ENCODE results near the gene LRP1. TPM values are rescaled to one million over a fixed set of nuclear protein-coding genes. Genes with fewer than 3 reads are reported as not detected.

The LRP1 gene
- total RNA-seq, 4 donors from 2014 or later, result 185 to 292 (median 216) TPM

GRCh38 chr12:57201631-57202030 lies 73.3 kb downstream of the LRP1 start:
- no peak for TF ChIP-seq EP300 (IDR thresholded peaks at IDR 0.05)
- no peak for TF ChIP-seq CTCF (IDR thresholded peaks at IDR 0.05)
- no peak for TF ChIP-seq POLR2A (IDR thresholded peaks at IDR 0.05)
- no peak for TF ChIP-seq POLR2AphosphoS5 (IDR thresholded peaks at IDR 0.05)
- WGBS, 2 donors (ENCODE audit: low coverage in 1 of 2), result 81 to 92% methylated on average over 5 of the region's 16 CpGs
- Histone ChIP-seq H3K9me3 (no peaks in the 10 kb centered on the region), H3K27me3 (no peaks in the 10 kb centered on the region), H3K27ac (no peak overlapping the region), H3K36me3 (peaks cover 0 to 100% of the 10 kb centered on the region in 2 donors), H3K4me3 (no peak overlapping the region), H3K4me1 (no peaks in the 10 kb centered on the region)
- no peak for ATAC-seq

GRCh38 chr12:57202321-57202720 lies 74.0 kb downstream of the LRP1 start:
- Histone ChIP-seq H3K4me1 (no peaks in the 10 kb centered on the region), H3K27me3 (no peaks in the 10 kb centered on the region), H3K27ac (no peak overlapping the region), H3K4me3 (no peak overlapping the region), H3K36me3 (peaks cover 0 to 98% of the 10 kb centered on the region in 2 donors), H3K9me3 (no peaks in the 10 kb centered on the region)
- ATAC-seq, result no peak
- TF ChIP-seq POLR2A (IDR thresholded peaks at IDR 0.05), result no peak
- 85 to 90% methylated on average over 4 to 13 of the region's 19 CpGs for WGBS, 2 donors (ENCODE audit: low coverage in 1 of 2)

- Histone ChIP-seq H3K27me3 (no peaks in the 10 kb centered on the region), H3K36me3 (peaks cover 0 to 98% of the 10 kb centered on the region in 2 donors), H3K4me1 (peaks cover 0 to 5% (median 0%) of the 10 kb centered on the region in 3 donors), H3K27ac (no peak overlapping the region), H3K9me3 (no peaks in the 10 kb centered on the region), H3K4me3 (no peak overlapping the region)
- no peak for ATAC-seq
- WGBS, 2 donors (ENCODE audit: low coverage in 1 of 2), result 88 to 90% methylated on average over 15 to 23 of the region's 28 CpGs
- TF ChIP-seq POLR2A (IDR thresholded peaks at IDR 0.05) (no peak), POLR2AphosphoS5 (IDR thresholded peaks at IDR 0.05) (no peak)
Measured at GRCh38 chr12:57203201-57203600, 74.9 kb downstream of the LRP1 start.

- TF ChIP-seq POLR2AphosphoS5 (IDR thresholded peaks at IDR 0.05) (no peak), POLR2A (IDR thresholded peaks at IDR 0.05) (no peak), EP300 (IDR thresholded peaks at IDR 0.05) (no peak), CTCF (IDR thresholded peaks at IDR 0.05) (no peak)
- no peaks in the 10 kb centered on the region for H3K27me3 ChIP-seq
- no peak overlapping the region for H3K4me3 ChIP-seq
- ATAC-seq, result no peak
- WGBS, 2 donors (ENCODE audit: low coverage in 1 of 2), result 75% methylated on average over 4 of the region's 11 CpGs; no CpG with 5 or more reads in 1 of the 2 donors
- peaks cover 0 to 11% (median 0%) of the 10 kb centered on the region in 3 donors for H3K4me1 ChIP-seq
- no peak overlapping the region for H3K27ac ChIP-seq
- H3K36me3 ChIP-seq, result peaks cover 0 to 98% of the 10 kb centered on the region in 2 donors
- H3K9me3 ChIP-seq, result no peaks in the 10 kb centered on the region
Measured at GRCh38 chr12:57203791-57204190, 75.5 kb downstream of the LRP1 start.

GRCh38 chr12:57204454-57204853 lies 76.2 kb downstream of the LRP1 start:
- no peak for ATAC-seq
- Histone ChIP-seq H3K9me3 (no peaks in the 10 kb centered on the region), H3K27me3 (no peaks in the 10 kb centered on the region), H3K4me3 (no peak overlapping the region), H3K4me1 (peaks cover 0 to 15% (median 0%) of the 10 kb centered on the region in 3 donors), H3K27ac (no peak overlapping the region), H3K36me3 (peaks cover 0 to 98% of the 10 kb centered on the region in 2 donors)
- TF ChIP-seq EP300 (IDR thresholded peaks at IDR 0.05), result no peak
- TF ChIP-seq POLR2A (IDR thresholded peaks at IDR 0.05), result no peak
- no peak for TF ChIP-seq CTCF (IDR thresholded peaks at IDR 0.05)
- no peak for TF ChIP-seq POLR2AphosphoS5 (IDR thresholded peaks at IDR 0.05)
- 80 to 95% methylated on average over 2 to 10 of the region's 19 CpGs for WGBS, 2 donors (ENCODE audit: low coverage in 1 of 2)

GRCh38 chr12:57205186-57205585 lies 76.9 kb downstream of the LRP1 start:
- Histone ChIP-seq H3K4me3 (no peak overlapping the region), H3K27ac (no peak overlapping the region), H3K27me3 (no peaks in the 10 kb centered on the region), H3K4me1 (peaks cover 0 to 15% (median 0%) of the 10 kb centered on the region in 3 donors), H3K36me3 (peaks cover 0 to 98% of the 10 kb centered on the region in 2 donors), H3K9me3 (no peaks in the 10 kb centered on the region)
- ATAC-seq, result no peak
- TF ChIP-seq POLR2A (IDR thresholded peaks at IDR 0.05) (no peak), EP300 (IDR thresholded peaks at IDR 0.05) (no peak), POLR2AphosphoS5 (IDR thresholded peaks at IDR 0.05) (no peak), CTCF (IDR thresholded peaks at IDR 0.05) (no peak)
- no CpG with 5 or more reads among the region's 26 CpGs for whole genome bisulfite sequencing, 2 donors (ENCODE audit: low coverage in 1 of 2)

Data from gastroesophageal sphincter (tissue), 4 donors.